OCI-LY3 (cell line): ENCODE results near the gene ARMC9.

Source experiments
- H2AFZ ChIP-seq: fragments of 200-600, 300-600 bp; shearing (Covaris generic); 2 replicates; pipeline ENCODE4 v1.6.0; 2014; ENCODE audit warnings: antibody characterized with exemption, low read depth, low read length
- H3K27ac ChIP-seq: fragments of 200-600, 300-600 bp; sonication (generic); 2 replicates; pipeline ENCODE4 v1.5.1; 2014; ENCODE audit warnings: mild to moderate bottlenecking, low read length, moderate library complexity, mixed read lengths
- H3K27me3 ChIP-seq: fragments of 200-600, 300-600 bp; sonication (generic); 2 replicates; pipeline ENCODE4 v1.6.1; 2014; ENCODE audit warnings: low read depth, low read length, mixed read lengths
- H3K36me3 ChIP-seq: fragments of 200-600, 300-600 bp; sonication (generic); replicated peaks from 2 replicates; pipeline ENCODE3; 2014; ENCODE audit warnings: low read depth, low read length, mixed read lengths
- H3K4me1 ChIP-seq: fragments of 300-600, 200-600 bp; sonication (generic); 2 replicates; pipeline ENCODE4 v1.6.1; 2014; ENCODE audit warnings: low read length, mixed read lengths
- H3K4me2 ChIP-seq: fragments of 200-600, 300-600 bp; sonication (generic); 2 replicates; pipeline ENCODE4 v1.6.1; 2014; ENCODE audit warnings: low read length, mixed read lengths
- H3K4me3 ChIP-seq: fragments of 300-600, 200-600 bp; sonication (generic); 2 replicates; pipeline ENCODE4 v1.5.1; 2014; ENCODE audit warnings: antibody characterized with exemption, mild to moderate bottlenecking, low read length, moderate library complexity
- H3K79me2 ChIP-seq: fragments of 300-600, 200-600 bp; shearing (Covaris generic); 2 replicates; pipeline ENCODE4 v1.6.1; 2014; ENCODE audit warnings: mild to moderate bottlenecking, low read length, mixed read lengths
- H3K9ac ChIP-seq: fragments of 300-600, 200-600 bp; shearing (Covaris generic); 2 replicates; pipeline ENCODE4 v1.6.0; 2014; ENCODE audit warnings: mild to moderate bottlenecking, low read length, moderate library complexity
- H3K9me3 ChIP-seq: fragments of 200-600, 300-600 bp; shearing (Covaris generic); 2 replicates; pipeline ENCODE4 v1.6.1; 2014; ENCODE audit warnings: low read length, mixed read lengths; ENCODE audit not compliant: insufficient read depth
- H4K20me1 ChIP-seq: fragments of 200-600, 300-600 bp; sonication (generic); 2 replicates; pipeline ENCODE4 v1.6.1; 2016; ENCODE audit warnings: low read length, mixed read lengths; ENCODE audit not compliant: insufficient read depth
- EZH2phosphoT487 ChIP-seq: fragments of 200-600 bp; shearing (Covaris generic); IDR thresholded peaks from 2 replicates; pipeline ENCODE4 v1.6.1; 2018; ENCODE audit warnings: antibody characterized with exemption, mixed run types, low read depth
- TF ChIP-seq, protein P1 (sequence below): fragments of 200-600, 300-600 bp; sonication (generic); IDR thresholded peaks from 2 replicates; pipeline ENCODE4 v1.5.1; 2014; ENCODE audit warnings: antibody characterized with exemption, low read length, low read depth

Gene ARMC9

DNA sequence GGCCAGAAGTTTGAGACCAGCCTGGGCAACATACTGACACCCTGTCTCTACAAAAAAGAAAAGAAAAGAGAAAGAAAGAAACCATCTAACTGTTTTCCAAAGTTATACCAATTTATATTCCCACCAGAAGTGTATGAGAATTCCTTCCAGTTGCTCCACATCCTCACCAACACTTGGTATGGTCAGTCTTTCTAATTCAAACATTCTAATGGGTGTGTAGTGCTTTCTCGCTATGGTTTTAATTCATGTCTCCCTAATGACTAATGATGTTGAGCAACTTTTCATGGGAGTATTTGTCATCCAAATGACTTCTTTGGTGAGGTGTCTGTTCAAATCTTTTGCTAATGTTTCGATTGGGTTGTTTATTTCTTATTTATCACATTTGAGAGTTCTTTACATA, 186.5 kb downstream of the ARMC9 start:
- Histone ChIP-seq H3K27me3 (no peaks in the 10 kb centered on the region), H3K9ac (no peak overlapping the region), H3K27ac (no peak overlapping the region), H2AFZ (no peak overlapping the region), H3K4me1 (no peaks in the 10 kb centered on the region), H4K20me1 (no peaks in the 10 kb centered on the region), H3K79me2 (no peaks in the 10 kb centered on the region), H3K36me3 (no peaks in the 10 kb centered on the region), H3K9me3 (no peaks in the 10 kb centered on the region), H3K4me3 (no peak overlapping the region), H3K4me2 (no peak overlapping the region)
- TF ChIP-seq EZH2phosphoT487: no peak
- TF ChIP-seq, protein P1, sequence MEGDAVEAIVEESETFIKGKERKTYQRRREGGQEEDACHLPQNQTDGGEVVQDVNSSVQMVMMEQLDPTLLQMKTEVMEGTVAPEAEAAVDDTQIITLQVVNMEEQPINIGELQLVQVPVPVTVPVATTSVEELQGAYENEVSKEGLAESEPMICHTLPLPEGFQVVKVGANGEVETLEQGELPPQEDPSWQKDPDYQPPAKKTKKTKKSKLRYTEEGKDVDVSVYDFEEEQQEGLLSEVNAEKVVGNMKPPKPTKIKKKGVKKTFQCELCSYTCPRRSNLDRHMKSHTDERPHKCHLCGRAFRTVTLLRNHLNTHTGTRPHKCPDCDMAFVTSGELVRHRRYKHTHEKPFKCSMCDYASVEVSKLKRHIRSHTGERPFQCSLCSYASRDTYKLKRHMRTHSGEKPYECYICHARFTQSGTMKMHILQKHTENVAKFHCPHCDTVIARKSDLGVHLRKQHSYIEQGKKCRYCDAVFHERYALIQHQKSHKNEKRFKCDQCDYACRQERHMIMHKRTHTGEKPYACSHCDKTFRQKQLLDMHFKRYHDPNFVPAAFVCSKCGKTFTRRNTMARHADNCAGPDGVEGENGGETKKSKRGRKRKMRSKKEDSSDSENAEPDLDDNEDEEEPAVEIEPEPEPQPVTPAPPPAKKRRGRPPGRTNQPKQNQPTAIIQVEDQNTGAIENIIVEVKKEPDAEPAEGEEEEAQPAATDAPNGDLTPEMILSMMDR: no peak

DNA sequence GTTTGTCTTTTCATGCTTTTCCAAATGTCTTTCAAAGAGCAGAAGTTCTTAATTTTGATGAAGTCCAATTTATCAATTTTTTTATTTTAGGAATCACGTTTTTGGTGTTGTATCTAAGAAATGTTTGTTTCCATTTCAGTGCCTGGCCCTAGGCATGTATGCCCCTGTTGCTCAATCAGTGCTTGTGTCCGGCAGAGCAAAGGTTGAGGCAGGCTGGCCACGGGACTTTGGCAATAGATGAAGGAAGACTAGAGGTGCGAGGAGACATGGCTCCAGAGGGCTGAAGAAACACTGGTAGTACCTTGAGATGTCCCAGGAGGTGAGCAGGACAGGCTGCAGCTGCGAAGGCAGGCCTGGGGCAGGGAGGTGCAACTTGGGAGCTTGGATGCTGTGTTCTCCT, 187.0 kb downstream of the ARMC9 start:
- no peak overlapping the region for H3K9ac ChIP-seq
- no peak overlapping the region for H2AFZ ChIP-seq
- TF ChIP-seq, protein P1: no peak
- no peak for TF ChIP-seq EZH2phosphoT487
- H3K4me1 ChIP-seq: no peaks in the 10 kb centered on the region
- H3K27me3 ChIP-seq: no peaks in the 10 kb centered on the region
- H3K4me2 ChIP-seq: no peak overlapping the region
- no peaks in the 10 kb centered on the region for H3K9me3 ChIP-seq
- no peaks in the 10 kb centered on the region for H3K36me3 ChIP-seq
- H3K4me3 ChIP-seq: no peak overlapping the region
- H4K20me1 ChIP-seq: no peaks in the 10 kb centered on the region
- H3K27ac ChIP-seq: no peak overlapping the region
- no peaks in the 10 kb centered on the region for H3K79me2 ChIP-seq

DNA sequence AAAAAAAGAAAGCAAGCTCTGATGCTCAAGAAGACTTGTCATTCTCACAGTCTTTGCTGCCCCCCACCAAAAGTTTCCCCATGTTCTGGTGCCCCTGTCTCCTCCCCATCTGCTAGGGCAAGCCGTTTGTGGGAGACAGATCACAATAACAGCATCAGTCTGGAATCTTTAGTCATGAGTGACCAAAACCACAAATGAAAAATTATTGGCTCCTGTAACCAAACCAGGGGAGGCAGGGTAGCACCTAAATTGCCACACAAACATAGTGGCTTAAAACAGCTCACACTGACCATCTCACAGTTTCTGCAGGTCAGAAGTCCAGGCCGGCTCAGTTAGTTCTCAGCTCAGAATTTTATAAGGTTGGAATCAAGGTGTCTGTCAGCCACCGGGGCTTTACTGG, 188.0 kb downstream of the ARMC9 start:
- Histone ChIP-seq H3K27me3 (no peaks in the 10 kb centered on the region), H3K36me3 (peaks cover 4% of the 10 kb centered on the region), H3K9me3 (no peaks in the 10 kb centered on the region), H3K9ac (no peak overlapping the region), H3K4me1 (peaks cover 2% of the 10 kb centered on the region), H2AFZ (no peak overlapping the region), H3K4me2 (no peak overlapping the region), H3K4me3 (no peak overlapping the region), H3K79me2 (peaks cover 5% of the 10 kb centered on the region), H4K20me1 (no peaks in the 10 kb centered on the region), H3K27ac (no peak overlapping the region)
- TF ChIP-seq, protein P1: no peak
- TF ChIP-seq EZH2phosphoT487: no peak

DNA sequence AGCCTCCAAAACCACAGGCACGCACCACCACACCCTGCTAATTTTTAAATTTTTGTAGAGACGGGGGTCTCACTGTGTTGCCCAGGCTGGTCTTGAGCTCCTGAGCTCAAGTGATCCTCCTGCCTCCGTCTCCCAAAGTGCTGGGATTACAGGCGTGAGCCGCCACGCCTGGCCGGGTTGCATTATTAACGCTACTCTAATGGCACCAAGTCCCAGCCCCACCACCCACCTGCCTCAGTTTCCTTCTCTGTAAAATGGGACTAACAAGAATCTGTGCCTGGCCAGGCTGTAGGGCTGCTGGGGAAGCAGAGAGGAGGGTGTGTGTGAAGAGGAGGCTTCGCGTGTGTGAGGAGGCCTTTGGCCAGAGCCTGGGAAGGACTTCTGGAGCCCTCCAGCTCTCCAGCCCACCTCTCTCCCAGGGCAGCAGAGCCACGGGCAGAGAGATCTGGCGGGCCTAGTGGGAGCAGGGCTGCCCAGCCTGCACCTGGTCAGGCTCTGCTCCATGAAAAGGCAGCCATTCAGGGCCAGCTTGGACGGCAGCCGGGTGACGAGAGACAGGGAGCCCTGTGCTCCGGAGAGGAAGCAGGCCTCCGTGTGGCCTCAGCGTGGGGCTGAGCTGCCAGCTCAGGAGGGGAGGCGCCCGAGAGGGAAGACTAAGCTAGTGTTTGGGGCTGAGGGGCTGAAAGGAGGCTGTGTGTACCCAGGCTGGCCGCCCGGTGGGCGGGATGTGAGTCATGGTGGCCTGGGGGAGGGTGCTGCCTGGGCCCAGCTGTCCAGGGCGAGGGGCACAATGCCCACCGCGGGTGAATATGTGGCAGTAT, 189.7 kb downstream of the ARMC9 start:
- no peak for TF ChIP-seq EZH2phosphoT487
- TF ChIP-seq, protein P1: no peak
- Histone ChIP-seq H4K20me1 (no peaks in the 10 kb centered on the region), H3K9me3 (no peaks in the 10 kb centered on the region), H3K4me1 (peaks cover 19% of the 10 kb centered on the region), H2AFZ (no peak overlapping the region), H3K4me2 (no peak overlapping the region), H3K79me2 (peaks cover 22% of the 10 kb centered on the region), H3K9ac (no peak overlapping the region), H3K4me3 (no peak overlapping the region), H3K27me3 (no peaks in the 10 kb centered on the region), H3K36me3 (peaks cover 7% of the 10 kb centered on the region), H3K27ac (no peak overlapping the region)
